T-helper 1 cell (primary cell): ENCODE results near the gene ARF1.

ENCODE experiments used
- DNase-seq, 5 donors: peaks; one replicate each; pipeline ENCODE4 v3.0.0-alpha.2; 2012 to 2020

Gene ARF1

DNA sequence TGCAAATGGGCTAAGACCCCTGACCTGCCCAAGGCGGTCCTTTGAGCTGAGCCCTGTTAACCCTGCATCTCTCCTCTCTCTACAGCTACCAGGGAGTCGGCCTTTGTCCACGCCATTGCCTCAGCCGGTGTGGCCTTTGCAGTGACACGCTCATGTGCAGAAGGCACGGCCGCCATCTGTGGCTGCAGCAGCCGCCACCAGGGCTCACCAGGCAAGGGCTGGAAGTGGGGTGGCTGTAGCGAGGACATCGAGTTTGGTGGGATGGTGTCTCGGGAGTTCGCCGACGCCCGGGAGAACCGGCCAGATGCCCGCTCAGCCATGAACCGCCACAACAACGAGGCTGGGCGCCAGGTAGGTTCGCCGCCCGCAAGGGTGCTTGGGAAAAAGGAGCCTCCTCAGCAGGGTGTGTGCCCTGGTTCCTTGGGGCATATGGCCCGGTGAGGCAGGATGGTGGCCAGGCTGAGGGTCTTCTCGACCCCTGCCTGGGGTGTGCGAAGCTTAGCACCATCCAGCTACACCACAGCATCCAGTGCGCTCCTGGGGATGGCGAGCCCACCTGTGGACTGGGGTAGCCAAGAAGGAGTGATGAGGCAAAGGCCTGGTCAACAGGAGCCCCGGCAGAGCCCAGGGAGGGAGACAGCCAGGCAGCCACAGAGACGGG, 31.8 kb upstream of the ARF1 start:
- DNase-seq, result no peak

DNA sequence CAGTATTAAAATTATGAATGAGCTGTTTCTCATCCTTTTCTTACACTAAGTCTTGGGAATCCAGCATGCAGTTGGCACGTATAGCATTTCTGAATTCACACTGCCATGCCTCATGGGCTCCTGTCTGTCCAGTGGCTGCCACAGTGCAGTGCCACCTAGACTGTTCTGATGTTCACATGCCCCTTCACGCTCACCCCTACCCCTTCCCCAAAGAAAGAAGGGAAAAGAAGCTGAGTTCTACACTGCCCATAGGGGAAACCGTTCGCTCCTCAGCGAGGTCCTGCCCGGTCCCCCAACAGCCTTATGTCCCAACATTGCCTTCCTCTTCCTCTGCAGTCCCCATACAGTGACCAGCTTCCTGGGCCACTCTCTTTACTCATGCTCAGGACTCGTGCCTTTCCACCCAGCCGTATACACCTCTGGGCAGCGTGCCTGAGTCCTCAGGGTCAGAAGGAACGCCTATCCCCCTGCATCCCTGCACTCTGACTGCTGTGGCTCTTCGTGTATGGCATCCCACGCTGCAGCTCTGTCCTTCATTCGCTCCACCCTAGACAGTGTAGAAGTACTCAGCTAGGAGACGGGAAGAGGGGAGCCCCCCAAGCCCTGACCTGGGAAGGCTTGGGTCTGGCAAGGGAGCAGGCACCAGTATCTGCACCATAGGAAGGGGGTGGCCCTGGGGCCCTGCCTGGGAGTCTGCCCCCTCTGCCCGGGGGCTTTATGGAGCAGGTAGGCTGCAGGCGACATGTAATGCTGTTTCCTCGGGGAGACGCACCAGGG, 24.1 kb upstream of the ARF1 start:
- DNase-seq, result no peak

DNA sequence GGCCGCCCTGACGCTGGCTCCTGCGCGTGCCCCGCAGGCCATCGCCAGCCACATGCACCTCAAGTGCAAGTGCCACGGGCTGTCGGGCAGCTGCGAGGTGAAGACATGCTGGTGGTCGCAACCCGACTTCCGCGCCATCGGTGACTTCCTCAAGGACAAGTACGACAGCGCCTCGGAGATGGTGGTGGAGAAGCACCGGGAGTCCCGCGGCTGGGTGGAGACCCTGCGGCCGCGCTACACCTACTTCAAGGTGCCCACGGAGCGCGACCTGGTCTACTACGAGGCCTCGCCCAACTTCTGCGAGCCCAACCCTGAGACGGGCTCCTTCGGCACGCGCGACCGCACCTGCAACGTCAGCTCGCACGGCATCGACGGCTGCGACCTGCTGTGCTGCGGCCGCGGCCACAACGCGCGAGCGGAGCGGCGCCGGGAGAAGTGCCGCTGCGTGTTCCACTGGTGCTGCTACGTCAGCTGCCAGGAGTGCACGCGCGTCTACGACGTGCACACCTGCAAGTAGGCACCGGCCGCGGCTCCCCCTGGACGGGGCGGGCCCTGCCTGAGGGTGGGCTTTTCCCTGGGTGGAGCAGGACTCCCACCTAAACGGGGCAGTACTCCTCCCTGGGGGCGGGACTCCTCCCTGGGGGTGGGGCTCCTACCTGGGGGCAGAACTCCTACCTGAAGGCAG, 23.4 kb upstream of the ARF1 start:
- DNase-seq, result peak; percentile 44 to 69 (median 51)

DNA sequence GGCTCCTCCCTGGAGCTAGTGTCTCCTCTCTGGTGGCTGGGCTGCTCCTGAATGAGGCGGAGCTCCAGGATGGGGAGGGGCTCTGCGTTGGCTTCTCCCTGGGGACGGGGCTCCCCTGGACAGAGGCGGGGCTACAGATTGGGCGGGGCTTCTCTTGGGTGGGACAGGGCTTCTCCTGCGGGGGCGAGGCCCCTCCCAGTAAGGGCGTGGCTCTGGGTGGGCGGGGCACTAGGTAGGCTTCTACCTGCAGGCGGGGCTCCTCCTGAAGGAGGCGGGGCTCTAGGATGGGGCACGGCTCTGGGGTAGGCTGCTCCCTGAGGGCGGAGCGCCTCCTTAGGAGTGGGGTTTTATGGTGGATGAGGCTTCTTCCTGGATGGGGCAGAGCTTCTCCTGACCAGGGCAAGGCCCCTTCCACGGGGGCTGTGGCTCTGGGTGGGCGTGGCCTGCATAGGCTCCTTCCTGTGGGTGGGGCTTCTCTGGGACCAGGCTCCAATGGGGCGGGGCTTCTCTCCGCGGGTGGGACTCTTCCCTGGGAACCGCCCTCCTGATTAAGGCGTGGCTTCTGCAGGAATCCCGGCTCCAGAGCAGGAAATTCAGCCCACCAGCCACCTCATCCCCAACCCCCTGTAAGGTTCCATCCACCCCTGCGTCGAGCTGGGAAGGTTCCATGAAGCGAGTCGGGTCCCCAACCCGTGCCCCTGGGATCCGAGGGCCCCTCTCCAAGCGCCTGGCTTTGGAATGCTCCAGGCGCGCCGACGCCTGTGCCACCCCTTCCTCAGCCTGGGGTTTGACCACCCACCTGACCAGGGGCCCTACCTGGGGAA, 22.7 kb upstream of the ARF1 start:
- peak; percentile 48 to 66 (median 62) for DNase-seq

DNA sequence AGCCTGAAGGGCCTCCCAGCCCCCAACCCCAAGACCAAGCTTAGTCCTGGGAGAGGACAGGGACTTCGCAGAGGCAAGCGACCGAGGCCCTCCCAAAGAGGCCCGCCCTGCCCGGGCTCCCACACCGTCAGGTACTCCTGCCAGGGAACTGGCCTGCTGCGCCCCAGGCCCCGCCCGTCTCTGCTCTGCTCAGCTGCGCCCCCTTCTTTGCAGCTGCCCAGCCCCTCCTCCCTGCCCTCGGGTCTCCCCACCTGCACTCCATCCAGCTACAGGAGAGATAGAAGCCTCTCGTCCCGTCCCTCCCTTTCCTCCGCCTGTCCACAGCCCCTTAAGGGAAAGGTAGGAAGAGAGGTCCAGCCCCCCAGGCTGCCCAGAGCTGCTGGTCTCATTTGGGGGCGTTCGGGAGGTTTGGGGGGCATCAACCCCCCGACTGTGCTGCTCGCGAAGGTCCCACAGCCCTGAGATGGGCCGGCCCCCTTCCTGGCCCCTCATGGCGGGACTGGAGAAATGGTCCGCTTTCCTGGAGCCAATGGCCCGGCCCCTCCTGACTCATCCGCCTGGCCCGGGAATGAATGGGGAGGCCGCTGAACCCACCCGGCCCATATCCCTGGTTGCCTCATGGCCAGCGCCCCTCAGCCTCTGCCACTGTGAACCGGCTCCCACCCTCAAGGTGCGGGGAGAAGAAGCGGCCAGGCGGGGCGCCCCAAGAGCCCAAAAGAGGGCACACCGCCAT, 21.9 kb upstream of the ARF1 start:
- no peak for DNase-seq

DNA sequence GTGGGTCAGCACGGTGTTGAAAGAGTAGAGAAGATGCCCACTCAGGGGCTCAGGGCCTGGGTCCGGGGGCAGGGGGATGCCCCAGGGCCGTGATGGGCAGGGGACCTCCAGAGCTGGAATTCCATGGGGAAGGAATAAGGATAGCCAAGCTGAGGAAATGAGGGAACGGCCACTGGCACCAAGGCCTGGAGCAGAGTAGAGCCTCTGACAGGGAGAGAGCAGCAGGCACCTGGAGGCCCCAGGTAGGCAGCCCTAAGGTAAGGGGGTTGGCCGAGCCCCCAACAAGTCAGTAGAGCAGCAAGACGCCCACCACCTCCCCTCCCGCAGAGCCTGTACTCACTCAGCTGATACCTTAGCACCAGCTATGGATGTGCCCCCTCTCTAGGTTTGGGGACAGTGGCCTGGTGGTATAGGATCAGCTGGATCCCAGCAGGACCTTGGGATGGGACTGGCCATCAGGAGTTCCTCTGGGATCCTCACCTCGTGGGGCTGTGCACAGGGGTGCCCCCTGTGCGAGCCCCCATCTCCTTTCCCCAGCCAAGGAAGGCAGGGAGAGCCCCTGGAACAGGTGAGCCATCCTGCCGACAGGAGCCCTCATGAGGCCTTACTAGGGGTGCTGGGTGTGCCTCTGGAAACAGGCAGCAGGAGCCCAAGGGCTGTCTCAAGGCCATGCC, 21.0 kb upstream of the ARF1 start:
- DNase-seq, result no peak

DNA sequence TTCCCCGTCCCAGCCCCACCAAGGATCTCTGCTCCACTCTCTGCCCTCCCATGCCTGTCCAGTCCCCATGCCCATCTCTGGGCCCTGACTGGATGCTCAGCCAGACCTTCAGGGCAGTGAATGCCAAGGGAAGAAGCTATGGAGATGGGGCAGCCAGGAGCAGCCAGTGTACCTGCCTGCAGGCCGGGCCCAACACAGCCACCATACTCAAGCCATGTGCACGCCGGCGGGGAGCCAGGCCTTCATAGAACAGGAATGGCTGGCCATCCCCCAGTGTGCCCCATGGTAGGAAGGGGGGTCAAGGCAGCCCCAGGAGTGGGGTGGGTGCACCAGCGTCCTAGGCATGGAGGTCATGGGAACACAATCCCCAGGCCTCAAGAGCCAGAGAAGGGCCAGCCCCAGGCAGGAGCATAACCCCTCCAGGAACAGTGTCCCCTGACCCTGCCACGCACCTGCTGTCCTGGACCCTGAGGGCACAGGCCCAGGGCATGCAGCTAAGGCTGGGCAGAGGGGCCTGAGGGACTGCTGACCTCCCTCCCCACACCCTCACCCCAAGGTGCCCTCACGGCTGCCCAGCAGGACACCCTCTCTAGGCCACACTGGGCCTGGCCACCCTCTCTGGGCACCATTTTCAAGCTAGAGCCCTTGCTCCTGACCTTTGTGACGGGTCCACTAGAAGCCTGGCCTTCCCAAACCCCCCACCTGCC, 20.3 kb upstream of the ARF1 start:
- DNase-seq, result no peak

DNA sequence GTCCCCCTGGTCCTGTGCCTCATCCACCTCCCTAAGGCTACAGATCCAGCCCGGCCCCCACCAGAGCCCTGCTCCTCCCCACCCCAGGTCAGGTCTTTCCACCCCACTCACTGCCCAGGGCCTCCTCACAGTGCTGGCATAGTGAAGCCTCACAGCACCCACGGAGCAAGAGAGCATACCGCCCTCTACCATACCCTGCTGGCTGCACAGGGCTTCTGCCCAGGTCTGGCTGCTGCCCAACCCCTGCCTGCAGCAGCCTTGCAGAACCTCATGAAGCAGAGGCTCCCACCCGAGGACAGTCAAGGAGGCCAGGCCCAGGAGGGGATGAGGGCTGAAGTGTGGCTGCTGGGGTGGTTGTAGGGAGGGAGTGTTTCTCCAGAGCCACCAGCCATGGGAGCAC, 19.7 kb upstream of the ARF1 start:
- no peak for DNase-seq

DNA sequence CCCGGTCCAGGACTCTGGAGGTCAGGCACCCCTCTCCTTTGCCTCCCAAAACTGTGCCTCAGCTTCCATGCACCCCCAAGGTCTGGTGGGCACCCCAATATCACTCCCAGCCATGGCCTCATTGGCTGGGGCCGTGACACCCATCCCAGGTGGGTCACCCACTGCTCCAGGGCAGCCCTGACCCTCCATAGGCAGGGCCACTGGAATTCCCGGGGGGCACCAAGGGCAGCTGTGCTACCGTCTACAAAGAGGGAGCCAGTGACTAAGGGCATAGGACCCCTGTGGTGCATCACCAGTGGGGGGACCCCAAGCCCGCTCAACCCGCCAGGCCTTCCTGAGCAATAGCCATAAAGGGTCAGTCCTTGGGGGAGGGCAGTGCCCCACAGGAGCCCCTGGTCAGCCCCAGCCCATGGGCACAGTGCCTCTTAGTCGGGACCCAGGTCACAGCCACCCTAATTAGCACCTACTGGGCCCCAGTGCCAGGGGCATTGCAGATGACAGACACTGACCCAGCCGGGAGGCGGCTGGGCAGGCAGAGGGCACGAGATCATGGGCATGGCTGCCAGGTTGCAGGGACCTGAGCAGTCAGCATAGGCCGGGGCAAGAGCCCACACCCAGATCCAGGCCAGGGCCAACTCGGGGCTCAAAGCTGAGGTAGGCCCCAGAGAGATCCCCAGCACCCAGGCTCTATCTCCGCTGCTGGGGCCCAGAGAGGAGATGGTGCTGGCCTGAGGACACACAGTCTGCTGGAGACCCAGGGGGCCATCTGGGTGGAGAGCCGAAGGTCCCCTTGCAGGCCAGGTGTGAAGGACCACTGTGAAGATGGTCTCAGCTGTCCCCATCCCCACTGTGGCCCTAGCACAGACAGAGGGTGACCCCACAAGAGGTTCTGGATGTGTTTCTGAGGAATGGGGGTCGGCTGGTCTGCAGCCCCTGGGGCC, 19.0 kb upstream of the ARF1 start:
- DNase-seq, result no peak

DNA sequence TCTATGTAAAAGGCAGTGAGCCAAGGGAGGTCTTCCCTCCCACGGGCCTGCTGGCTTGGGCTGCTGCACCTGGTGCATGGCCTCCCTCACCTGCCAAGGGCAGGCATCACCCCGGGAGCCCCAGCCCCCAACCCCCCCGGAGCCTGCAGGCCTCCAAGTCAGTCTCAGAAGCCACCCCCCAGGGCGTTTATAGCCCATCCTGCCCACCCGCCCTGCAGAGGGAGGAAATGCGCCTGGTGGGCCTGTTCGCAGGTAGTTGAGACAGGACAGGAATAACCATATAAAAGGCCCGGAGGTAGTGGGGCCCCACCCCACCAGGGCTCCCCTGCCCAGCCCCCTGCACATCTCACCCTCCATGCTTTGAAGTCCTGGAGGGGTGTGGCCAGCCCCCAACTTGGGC, 18.2 kb upstream of the ARF1 start:
- DNase-seq, result no peak

DNA sequence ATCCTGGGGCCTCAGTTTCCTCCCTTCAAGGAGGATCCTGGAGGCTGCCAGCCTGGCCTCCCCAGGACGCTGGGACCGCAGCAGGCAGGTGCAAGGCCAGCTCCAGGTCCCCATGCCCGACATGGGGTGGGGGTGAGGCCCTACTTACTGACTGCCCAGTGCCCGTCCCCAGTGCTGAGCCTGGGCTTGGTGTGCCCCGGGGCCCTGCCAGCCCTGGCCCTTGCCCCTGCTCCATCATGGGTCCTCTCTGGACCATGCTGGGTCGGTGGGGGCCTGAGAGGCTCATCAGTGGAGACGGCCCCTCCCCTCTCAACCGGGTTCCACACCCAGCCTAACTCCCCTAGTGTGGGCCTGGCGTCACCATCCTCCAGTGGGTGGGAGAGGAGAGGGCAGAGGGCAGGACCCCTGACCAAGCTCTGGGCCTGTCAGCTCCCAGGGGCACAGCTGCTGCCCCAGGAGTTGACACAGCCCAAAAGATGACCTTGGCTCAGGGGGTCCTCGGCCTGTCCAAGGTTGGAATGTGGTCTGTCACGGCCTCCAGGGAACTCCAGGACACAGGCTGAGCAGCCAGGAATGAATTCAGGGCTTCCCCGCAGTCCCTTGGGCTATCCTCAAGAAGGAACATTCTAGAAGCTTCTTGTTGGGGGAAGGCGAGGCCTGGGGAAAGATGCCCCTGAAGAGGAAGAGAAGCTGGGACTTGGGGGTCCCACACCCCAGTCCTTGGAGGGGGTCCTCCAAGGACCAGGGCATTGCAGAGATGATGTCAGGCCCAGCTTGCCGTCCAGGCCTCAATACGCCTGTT, 17.6 kb upstream of the ARF1 start:
- DNase-seq, result no peak

DNA sequence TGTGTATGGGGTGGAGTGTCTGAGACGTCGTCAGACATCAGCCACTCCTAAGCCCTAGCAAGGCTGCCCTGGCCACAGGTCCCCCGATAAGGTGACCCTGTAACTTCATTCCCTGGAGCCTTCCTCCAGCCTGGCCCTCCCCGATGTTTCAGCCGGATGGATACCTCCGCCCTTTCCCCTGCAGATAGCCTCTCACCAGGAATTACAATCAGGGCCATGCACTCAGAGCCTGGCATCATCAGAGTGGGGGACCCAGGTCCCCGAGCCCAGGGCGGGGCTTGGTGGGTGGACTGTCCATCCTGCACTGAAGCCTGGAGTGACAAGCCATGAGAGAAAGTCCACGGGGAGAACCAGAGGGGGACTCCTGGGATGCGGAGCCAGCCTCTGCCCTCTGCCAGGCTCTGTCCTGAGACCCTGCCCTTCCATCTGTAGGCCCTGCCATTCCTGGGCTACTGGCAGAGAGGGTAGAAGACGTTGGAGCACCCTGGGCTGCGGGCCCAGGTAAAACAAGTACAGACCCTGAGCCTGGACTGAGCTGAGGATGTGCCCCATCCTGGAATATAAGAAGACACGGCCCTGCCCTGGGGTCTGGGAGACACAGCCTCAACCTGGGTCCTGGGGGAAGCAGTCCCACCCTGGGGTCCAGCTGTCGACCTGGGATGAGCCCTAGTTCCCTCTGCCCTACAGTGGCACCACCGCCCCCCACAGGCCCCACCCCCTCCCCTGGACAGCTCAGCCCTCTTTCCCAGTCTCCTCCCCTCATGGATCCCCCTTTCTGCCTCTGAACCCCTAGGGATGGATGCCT, 16.8 kb upstream of the ARF1 start:
- no peak for DNase-seq

DNA sequence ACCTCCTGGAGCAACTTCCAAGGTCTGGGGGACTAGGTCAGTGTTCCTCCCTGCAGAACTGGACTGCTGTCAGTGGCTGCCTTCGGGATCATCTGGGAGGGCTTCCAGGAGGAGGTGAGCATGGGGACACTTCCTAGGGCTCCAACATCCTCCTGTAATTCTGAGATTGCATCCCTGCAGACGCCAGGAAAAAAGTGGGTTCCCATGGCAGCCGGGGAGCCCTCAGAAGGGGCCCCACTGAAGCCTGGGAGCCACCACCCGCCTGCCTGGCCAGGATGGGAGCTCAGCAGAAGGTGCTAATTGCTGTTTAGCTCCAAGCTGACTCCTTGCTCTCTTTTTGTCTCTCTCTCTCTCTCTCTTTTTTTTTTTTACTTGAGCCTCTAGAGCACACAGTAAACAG, 16.1 kb upstream of the ARF1 start:
- no peak for DNase-seq

DNA sequence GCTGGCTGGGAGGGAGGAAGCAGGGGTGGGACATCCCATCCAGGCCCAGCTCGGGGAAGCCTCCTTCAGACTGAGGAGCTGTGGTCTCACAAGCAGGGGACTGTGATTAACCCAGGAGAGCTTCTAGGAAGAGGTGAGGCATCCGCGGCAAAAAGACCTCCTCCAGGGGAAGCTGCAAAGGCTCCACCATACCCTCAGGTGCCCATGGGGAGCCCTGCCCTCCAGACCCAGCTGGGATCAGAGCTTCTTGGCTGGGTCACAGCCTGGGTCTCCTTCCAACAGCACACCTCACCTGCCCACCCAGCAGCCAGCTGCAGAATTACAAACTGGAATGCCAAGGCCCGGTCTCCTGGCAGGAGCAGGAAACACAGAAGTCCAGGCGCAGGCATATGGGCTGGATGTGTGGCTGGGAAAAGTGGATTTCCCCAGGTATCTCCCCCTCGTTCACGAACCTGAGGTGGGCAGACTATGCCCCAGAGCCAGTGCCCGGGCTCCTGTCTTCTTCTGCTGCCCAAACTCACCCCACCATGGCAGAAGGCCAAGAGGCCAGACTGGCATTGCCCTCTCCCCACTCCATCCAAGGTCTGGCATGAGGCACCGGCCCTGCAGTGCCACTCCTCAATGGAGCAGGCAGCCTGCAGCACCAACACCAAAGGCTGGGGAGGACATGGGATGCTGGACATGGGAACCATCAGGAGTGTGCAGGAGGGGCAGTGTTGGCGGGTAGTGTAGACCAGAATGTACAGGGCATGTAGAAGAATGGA, 15.4 kb upstream of the ARF1 start:
- no peak for DNase-seq

DNA sequence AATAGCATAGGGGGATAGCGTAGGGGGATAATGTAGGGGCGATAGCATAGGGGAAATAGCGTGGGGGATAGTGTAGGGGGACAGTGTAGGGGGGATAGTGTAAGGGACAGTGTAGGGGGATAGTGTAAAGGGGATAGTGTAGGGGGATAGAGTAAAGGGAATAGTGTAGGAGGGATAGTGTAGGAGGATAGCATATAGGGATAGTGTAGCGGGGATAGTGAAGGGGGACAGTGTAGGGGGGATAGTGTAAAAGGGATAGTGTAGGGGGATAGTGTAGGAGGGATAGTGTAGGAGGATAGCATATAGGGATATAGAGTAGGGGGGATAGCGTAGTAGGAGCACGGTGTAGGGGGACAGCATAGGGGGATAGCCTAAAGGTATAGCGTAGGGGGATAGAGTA, 14.1 kb upstream of the ARF1 start:
- DNase-seq, result no peak

DNA sequence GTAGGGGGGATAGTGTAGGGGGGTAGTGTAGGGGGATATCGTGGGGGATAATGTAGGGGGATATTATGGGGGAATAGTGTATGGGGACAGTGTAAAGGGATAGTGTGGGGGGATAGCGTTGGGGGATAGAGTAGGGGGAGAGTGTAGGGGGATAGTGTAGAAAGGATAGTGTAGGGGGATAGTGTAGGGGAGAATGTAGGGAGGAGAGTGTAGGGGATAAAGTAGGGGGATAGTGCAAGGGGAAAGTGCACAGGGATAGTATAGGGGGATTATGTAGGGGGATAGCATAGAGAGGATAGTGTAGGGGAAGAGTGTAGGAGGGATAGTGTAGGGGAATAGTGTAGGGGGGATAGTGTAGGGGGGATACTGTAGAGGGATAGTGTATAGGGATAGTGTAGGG, 12.3 kb upstream of the ARF1 start:
- DNase-seq, result no peak

DNA sequence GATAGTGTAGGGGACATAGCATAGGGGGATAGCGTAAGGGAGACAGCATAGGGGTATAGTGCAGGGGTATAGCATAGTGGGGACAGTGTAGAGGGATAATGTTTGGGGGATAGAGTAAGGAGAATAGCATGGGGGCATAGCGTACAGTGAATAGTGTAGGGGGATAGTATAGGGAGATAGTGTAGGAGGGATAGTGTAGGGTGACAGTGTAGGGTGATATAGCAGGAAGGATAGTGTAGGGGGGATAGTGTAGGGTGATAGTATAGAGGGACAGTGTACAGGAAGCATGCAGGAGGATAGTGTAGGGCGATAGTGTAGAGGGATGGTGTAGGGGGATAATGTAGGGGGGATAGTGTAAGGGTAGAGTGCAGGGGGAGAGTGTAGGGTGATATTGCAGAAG, 11.7 kb upstream of the ARF1 start:
- no peak for DNase-seq
